Adipocyte (in vitro differentiated cells): Measurements from ENCODE around the gene R3HDM1.
"Not testable (repeated sequence)": the region's sequence is repeated elsewhere in the genome, so short reads cannot be mapped to it uniquely, and the experiment has no call there.

Experiments
- DNase-seq: peaks from one replicate; pipeline ENCODE4 v3.0.0-alpha.2; 2015; ENCODE audit warnings: low read depth
- H3K27me3 ChIP-seq: replicated peaks from 2 replicates; pipeline ENCODE4 v1.7.0; 2013; ENCODE audit warnings: mild to moderate bottlenecking, low read length, moderate library complexity; ENCODE audit not compliant: control insufficient read depth, insufficient read depth
- H3K36me3 ChIP-seq: 2 replicates; pipeline ENCODE4 v1.7.0; 2013; ENCODE audit warnings: low read length, mild to moderate bottlenecking, moderate library complexity; ENCODE audit not compliant: control insufficient read depth, insufficient read depth, severe bottlenecking
- H3K4me1 ChIP-seq: 2 replicates; pipeline ENCODE4 v1.7.0; 2013; ENCODE audit warnings: mild to moderate bottlenecking, low read length, moderate library complexity; ENCODE audit not compliant: control insufficient read depth, insufficient read depth
- H3K4me3 ChIP-seq: 2 replicates; pipeline ENCODE4 v1.7.0; 2013; ENCODE audit warnings: mild to moderate bottlenecking, low read length, moderate library complexity
- H3K9ac ChIP-seq: 2 replicates; pipeline ENCODE4 v1.7.0; 2013; ENCODE audit warnings: mild to moderate bottlenecking, low read length, moderate library complexity
- H3K9me3 ChIP-seq: 2 replicates; pipeline ENCODE4 v1.7.0; 2013; ENCODE audit warnings: mild to moderate bottlenecking, low read length, moderate library complexity; ENCODE audit not compliant: control insufficient read depth

Gene R3HDM1

GRCh38 chr2:135615404-135615803, 84.1 kb downstream of the R3HDM1 start:
- no peak overlapping the region for H3K9ac ChIP-seq
- no peak overlapping the region for H3K4me3 ChIP-seq
- H3K27me3 ChIP-seq = no peaks in the 10 kb centered on the region
- H3K4me1 ChIP-seq = no peaks in the 10 kb centered on the region
- H3K9me3 ChIP-seq = no peaks in the 10 kb centered on the region
- H3K36me3 ChIP-seq = no peaks in the 10 kb centered on the region
- DNase-seq = no peak

GRCh38 chr2:135617501-135618015, 86.3 kb downstream of the R3HDM1 start:
- DNase-seq = peak; percentile 7
- Histone ChIP-seq H3K4me3 (no peak overlapping the region), H3K4me1 (no peaks in the 10 kb centered on the region), H3K9ac (no peak overlapping the region), H3K36me3 (peaks cover 3% of the 10 kb centered on the region), H3K27me3 (no peaks in the 10 kb centered on the region), H3K9me3 (no peaks in the 10 kb centered on the region)

- no peak for DNase-seq
- Histone ChIP-seq H3K4me1 (no peaks in the 10 kb centered on the region), H3K27me3 (no peaks in the 10 kb centered on the region), H3K4me3 (no peak overlapping the region), H3K36me3 (peaks cover 4% of the 10 kb centered on the region), H3K9me3 (no peaks in the 10 kb centered on the region), H3K9ac (no peak overlapping the region)
Observed at GRCh38 chr2:135620198-135620597, 88.9 kb downstream of the R3HDM1 start.

DNA sequence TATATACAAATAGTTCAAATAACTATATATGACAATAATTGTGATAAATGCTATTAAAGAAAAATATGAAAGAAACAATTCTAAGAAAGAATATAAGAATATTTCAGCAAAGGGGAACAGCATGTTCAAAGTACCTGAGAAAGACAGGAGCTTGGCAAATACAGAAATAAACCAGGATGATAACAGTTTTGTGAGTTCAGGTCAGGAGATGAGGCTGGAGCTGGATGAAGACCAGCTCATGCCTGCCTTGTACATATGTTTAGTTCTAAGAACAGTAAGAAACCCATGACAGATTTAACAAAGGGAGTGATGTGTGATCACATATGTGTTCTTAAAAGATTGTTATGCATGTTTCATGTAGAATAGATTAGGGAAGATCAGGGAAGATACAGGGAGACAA, 98.2 kb downstream of the R3HDM1 start:
- Histone ChIP-seq H3K9me3 (no peaks in the 10 kb centered on the region), H3K27me3 (no peaks in the 10 kb centered on the region), H3K36me3 (peaks cover 4% of the 10 kb centered on the region), H3K4me3 (no peak overlapping the region), H3K4me1 (no peaks in the 10 kb centered on the region), H3K9ac (no peak overlapping the region)
- DNase-seq = no peak

GRCh38 chr2:135630034-135630433, 98.8 kb downstream of the R3HDM1 start:
- not testable (repeated sequence) for DNase-seq, H3K27me3 ChIP-seq, H3K9ac ChIP-seq, H3K4me1 ChIP-seq, H3K4me3 ChIP-seq, H3K36me3 ChIP-seq, H3K9me3 ChIP-seq

GRCh38 chr2:135630488-135630887, 99.2 kb downstream of the R3HDM1 start:
- Histone ChIP-seq H3K4me3 (no peak overlapping the region), H3K4me1 (no peaks in the 10 kb centered on the region), H3K9ac (no peak overlapping the region), H3K9me3 (no peaks in the 10 kb centered on the region), H3K27me3 (no peaks in the 10 kb centered on the region), H3K36me3 (peaks cover 9% of the 10 kb centered on the region)
- no peak for DNase-seq

- H3K9me3 ChIP-seq = no peaks in the 10 kb centered on the region
- H3K9ac ChIP-seq = no peak overlapping the region
- no peaks in the 10 kb centered on the region for H3K4me1 ChIP-seq
- no peak for DNase-seq
- H3K4me3 ChIP-seq = no peak overlapping the region
- no peaks in the 10 kb centered on the region for H3K27me3 ChIP-seq
- H3K36me3 ChIP-seq = peaks cover 31% of the 10 kb centered on the region
Observed at GRCh38 chr2:135633582-135633981, 102.3 kb downstream of the R3HDM1 start.

GRCh38 chr2:135635212-135635835, 104.0 kb downstream of the R3HDM1 start:
- no peak overlapping the region for H3K4me3 ChIP-seq
- H3K9ac ChIP-seq = no peak overlapping the region
- DNase-seq = no peak
- H3K4me1 ChIP-seq = no peaks in the 10 kb centered on the region
- H3K9me3 ChIP-seq = no peaks in the 10 kb centered on the region
- H3K27me3 ChIP-seq = no peaks in the 10 kb centered on the region
- H3K36me3 ChIP-seq = peaks cover 41% of the 10 kb centered on the region

GRCh38 chr2:135636982-135637381, 105.7 kb downstream of the R3HDM1 start:
- H3K9ac ChIP-seq = no peak overlapping the region
- peaks cover 6% of the 10 kb centered on the region for H3K4me1 ChIP-seq
- no peak overlapping the region for H3K4me3 ChIP-seq
- H3K27me3 ChIP-seq = no peaks in the 10 kb centered on the region
- no peak for DNase-seq
- peaks cover 37% of the 10 kb centered on the region for H3K36me3 ChIP-seq
- no peaks in the 10 kb centered on the region for H3K9me3 ChIP-seq

DNA sequence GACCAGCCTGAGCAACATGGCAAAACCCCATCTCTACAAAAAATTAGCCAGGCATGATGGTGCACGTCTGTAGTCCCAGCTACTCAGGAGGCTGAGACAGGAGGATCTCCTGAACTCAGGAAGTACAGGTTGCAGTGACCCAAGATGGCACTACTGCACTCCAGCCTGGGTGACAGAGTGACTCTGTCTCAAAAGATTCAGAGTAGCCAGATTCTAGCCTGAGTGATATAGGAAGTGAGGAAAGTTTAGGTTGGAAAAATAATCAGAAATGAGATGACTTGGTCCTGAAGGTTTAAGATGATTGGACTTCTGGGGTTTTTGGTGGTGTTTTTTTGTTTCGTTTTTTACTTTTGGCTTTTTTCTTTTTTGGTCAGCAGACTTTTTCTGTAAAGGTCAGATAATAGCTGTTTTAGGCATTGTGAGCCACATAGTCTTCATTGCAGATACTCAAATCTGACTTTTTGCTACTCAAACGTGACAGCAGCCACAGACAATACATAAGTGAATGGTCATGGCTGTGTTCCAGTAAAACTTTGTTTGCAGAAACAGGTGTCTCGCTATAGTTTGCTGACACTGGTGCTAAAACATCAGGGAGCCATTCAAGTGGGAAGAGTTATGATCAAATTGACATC, 106.3 kb downstream of the R3HDM1 start:
- Histone ChIP-seq H3K9me3 (no peaks in the 10 kb centered on the region), H3K4me3 (no peak overlapping the region), H3K36me3 (peaks cover 37% of the 10 kb centered on the region), H3K9ac (no peak overlapping the region), H3K27me3 (no peaks in the 10 kb centered on the region), H3K4me1 (peaks cover 6% of the 10 kb centered on the region)
- no peak for DNase-seq

GRCh38 chr2:135638825-135639224, 107.5 kb downstream of the R3HDM1 start:
- no peak overlapping the region for H3K4me3 ChIP-seq
- DNase-seq = no peak
- peaks cover 6% of the 10 kb centered on the region for H3K4me1 ChIP-seq
- peaks cover 37% of the 10 kb centered on the region for H3K36me3 ChIP-seq
- no peak overlapping the region for H3K9ac ChIP-seq
- no peaks in the 10 kb centered on the region for H3K9me3 ChIP-seq
- no peaks in the 10 kb centered on the region for H3K27me3 ChIP-seq
